HG03060 (cell line): Measurements from ENCODE around the gene GRM8.

Experiments
- ATAC-seq: cut with Tn5 transposase; IDR thresholded peaks from one replicate; pipeline ENCODE4 v1.9.1; 2021; ENCODE audit warnings: low read depth, moderate number of reproducible peaks; ENCODE audit not compliant: unreplicated experiment

The GRM8 gene

DNA sequence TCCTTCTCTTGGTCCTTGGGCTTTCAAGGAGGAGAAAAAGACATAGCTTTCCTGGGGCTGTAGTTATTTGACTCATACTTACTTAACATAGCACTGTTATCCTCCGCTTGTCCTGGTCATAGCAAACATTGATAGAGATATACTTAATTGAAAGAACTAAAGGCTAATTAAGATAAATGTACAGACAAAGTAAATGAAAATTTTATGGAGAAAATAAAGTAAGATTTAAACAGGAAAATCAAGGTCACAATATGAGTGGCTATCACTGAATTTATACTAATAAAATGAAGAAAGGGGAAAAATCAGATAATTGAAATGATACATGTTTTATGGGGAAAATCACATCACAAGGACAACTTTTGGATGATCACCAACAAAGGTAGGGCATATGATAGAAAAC is 849.7 kb downstream of the GRM8 start:
- no peak for ATAC-seq

DNA sequence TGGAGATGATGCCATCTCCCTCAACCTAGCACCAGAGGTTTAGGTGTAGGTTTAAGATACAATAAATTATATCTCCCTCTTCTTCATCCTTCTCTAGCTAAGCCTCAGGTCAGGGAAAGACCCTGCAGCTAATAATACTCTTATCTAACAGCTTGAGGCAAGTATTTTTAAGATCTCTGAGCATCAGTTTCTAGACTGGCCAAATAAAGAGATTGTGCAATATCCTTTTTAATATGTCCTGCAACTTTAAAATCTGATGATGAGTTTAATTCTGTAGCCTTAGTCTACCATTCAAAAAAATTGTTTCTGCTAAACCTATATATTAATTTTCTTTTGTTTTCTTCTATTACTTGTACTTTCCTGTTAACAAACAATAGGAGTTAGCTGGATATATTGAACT is 850.8 kb downstream of the GRM8 start:
- ATAC-seq, result no peak

DNA sequence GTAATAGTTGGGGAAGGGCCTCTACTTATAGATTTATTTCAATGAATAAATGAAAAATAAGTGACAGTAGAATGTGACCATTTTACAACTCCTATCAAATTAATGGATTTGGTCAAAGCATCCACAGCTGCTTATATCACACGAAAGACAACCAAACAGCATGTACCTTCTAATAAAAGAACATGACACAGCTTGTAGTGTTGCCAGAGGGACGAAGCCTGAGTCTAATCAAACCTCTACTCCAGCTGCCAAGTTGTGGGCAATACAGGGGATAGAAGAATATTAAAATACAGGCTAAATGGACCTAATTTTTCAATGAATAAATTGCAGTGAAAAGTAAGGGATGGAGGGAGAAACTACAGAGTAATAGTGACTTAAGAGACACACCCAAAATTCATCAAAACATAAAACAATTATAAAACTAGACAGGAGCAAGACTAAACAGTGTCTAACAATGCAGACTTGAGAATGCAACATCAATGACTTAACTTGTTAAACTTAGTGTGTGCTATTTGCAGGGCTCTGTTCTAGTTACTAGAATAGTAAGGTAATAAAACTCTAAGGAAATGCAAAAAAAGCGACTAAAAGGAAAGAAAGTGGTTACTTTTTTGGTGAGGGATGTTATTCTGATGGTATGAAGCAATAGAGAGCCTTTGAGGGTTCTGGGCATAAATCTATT is 853.8 kb downstream of the GRM8 start:
- ATAC-seq, result no peak

DNA sequence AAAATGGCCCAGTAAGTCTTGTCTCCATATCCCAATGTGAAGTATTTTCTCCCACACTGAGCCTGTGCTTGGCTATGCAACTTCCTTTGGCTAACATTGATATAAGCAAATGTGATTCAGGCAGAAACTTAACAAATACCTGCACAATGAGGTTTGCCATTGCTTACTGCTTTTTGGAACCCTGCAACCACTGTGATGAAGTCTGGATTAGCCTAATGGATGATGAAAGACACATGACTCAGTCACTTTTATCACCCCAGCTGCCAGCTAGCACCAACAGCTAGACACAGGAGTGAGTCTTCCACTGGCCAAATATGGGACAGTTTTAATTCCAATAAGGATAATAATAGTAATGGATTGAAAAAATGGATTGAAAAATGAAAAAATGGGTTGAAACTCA is 854.5 kb downstream of the GRM8 start:
- ATAC-seq, result no peak

DNA sequence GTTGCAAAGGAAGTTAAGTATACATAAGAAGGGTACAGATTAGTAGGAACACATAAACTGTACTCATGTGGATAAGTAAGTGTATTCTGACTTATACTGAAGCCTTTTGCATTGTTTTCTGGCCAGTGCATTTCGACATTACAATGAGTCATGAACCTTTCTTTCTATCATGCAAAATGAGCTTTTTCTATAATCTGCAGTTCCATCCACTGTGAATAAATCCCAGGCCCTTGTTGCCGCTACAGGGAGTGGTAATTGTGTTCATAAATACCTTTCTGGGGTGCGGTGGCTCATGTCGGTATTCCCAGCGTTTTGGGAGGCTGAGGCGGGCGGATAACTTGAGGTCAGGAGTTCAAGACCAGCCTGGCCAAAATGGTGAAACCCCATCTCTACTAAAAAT is 858.3 kb downstream of the GRM8 start:
- no peak for ATAC-seq
